ENCODE measurements around the gene MC1R. TPM values are rescaled to one million over a fixed set of nuclear protein-coding genes. Genes with fewer than 3 reads are reported as not detected.

MC1R gene
- total RNA-seq, 1 experiment from 2014 or later = 13.1 TPM

- peaks cover 13% of the 10 kb centered on the region for H3K36me3 Mint-ChIP-seq (ENCODE audit: insufficient read depth, unreplicated experiment)
- no TSS peak for BruUV-seq (replicated peaks)
- H3K4me1 Mint-ChIP-seq (ENCODE audit: insufficient read depth, unreplicated experiment) = peaks cover 13% of the 10 kb centered on the region
- H3K9me3 Mint-ChIP-seq (ENCODE audit: unreplicated experiment) = no peaks in the 10 kb centered on the region
- no peak for TF ChIP-seq CTCF (IDR thresholded peaks at IDR 0.05; ENCODE audit: unreplicated experiment)
- ChIA-PET CTCF (interaction anchor here (1.1 kb wide), 1 partner anchor 216 kb away, joined by 3 read pairs; no protein-coding TSS in a partner anchor), POLR2A (interaction anchor here (0.5 to 4.0 kb wide), 18 partner anchors 9 to 706 kb away, joined by 3 to 31 read pairs (median 4); partner anchors contain the start of genes CDK10, TCF25, VPS9D1 and ZNF778)
- H3K4me3 Mint-ChIP-seq (ENCODE audit: unreplicated experiment) = peak within 1 kb of the TSS; percentile 74
- H3K27me3 Mint-ChIP-seq (ENCODE audit: insufficient read depth, unreplicated experiment) = no peaks in the 10 kb centered on the region
- intact Hi-C loops (cut with micrococcal nuclease) = loop anchor here (5.0 kb wide), 1 partner anchor 221 kb away; the partner anchor contains the start of gene SPATA2L
- DNase-seq (ENCODE audit: unreplicated experiment) = peak; percentile 73
- H3K27ac Mint-ChIP-seq (ENCODE audit: low read depth, unreplicated experiment) = peak within 1 kb of the TSS; percentile 76
These were observed 4.4 kb downstream of the MC1R start, which contains the start of gene TUBB3 for GRCh38 chr16:89922884-89923639. TSS of gene TUBB3 (plus strand) at chr16:89923342. CDS start at chr16:89923402, 60 bp downstream.

DNA sequence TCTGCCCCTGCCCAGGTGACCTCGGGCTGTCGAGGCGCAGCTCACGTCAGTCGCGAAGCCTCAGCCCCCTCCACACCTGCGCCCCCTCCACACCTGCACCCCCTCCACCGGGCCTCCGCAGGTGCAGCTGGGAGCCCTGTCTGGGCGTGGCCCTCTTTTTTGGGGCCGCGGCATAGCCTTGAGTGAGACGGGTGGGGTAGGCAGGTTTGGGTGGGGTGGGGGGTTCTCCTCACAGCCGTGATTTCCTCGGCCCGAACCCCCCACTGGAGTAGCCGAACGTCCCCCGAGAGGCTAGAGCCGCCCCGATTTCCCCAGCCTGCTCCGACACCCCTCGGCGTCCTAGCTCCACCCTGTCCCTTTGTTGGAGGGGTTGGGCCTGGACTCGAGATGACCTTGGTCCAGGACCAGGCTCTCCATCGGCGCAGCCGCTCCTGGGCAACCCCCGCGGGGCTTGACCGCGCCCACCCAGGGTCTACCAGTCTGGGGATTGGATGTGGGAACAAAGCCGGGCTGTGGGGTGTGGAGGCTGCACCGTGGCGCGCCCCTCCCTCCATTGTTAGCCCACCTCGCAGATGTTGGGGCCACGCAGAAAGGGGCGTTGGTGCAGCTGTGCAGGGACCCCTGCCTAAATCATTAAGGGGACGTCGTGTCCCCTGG is 5.1 kb downstream of the MC1R start:
- no peak for TF ChIP-seq CTCF (IDR thresholded peaks at IDR 0.05; ENCODE audit: unreplicated experiment)
- intact Hi-C loops (cut with micrococcal nuclease) = loop anchor here (5.0 kb wide), 1 partner anchor 221 kb away; the partner anchor contains the start of gene SPATA2L
- peak overlapping the region; percentile 74 for H3K4me3 Mint-ChIP-seq (ENCODE audit: unreplicated experiment)
- H3K36me3 Mint-ChIP-seq (ENCODE audit: insufficient read depth, unreplicated experiment) = peaks cover 13% of the 10 kb centered on the region
- no peak for DNase-seq (ENCODE audit: unreplicated experiment)
- H3K27ac Mint-ChIP-seq (ENCODE audit: low read depth, unreplicated experiment) = no peak overlapping the region
- peaks cover 8% of the 10 kb centered on the region for H3K4me1 Mint-ChIP-seq (ENCODE audit: insufficient read depth, unreplicated experiment)
- H3K9me3 Mint-ChIP-seq (ENCODE audit: unreplicated experiment) = no peaks in the 10 kb centered on the region
- ChIA-PET CTCF (interaction anchor here (1.1 kb wide), 1 partner anchor 217 kb away, joined by 3 read pairs; no protein-coding TSS in a partner anchor), POLR2A (interaction anchor here (0.5 to 4.0 kb wide), 8 partner anchors 8 to 237 kb away, joined by 3 to 31 read pairs (median 4); partner anchors contain the start of genes CDK10, DEF8 and TCF25)
- H3K27me3 Mint-ChIP-seq (ENCODE audit: insufficient read depth, unreplicated experiment) = no peaks in the 10 kb centered on the region
- BruUV-seq (replicated peaks) = TSS peak; percentile 52

- BruUV-seq (replicated peaks) = no TSS peak
- DNase-seq (ENCODE audit: unreplicated experiment) = no peak
- Mint-ChIP-seq H3K9me3 (ENCODE audit: unreplicated experiment) (no peaks in the 10 kb centered on the region), H3K4me3 (ENCODE audit: unreplicated experiment) (peak overlapping the region; percentile 74), H3K36me3 (ENCODE audit: insufficient read depth, unreplicated experiment) (peaks cover 13% of the 10 kb centered on the region), H3K27ac (ENCODE audit: low read depth, unreplicated experiment) (no peak overlapping the region), H3K4me1 (ENCODE audit: insufficient read depth, unreplicated experiment) (peaks cover 8% of the 10 kb centered on the region), H3K27me3 (ENCODE audit: insufficient read depth, unreplicated experiment) (no peaks in the 10 kb centered on the region)
- no peak for TF ChIP-seq CTCF (IDR thresholded peaks at IDR 0.05; ENCODE audit: unreplicated experiment)
- intact Hi-C loops (cut with micrococcal nuclease) = loop anchor here (5.0 kb wide), 1 partner anchor 222 kb away; the partner anchor contains the start of gene SPATA2L
- ChIA-PET CTCF (no interaction called here), POLR2A (interaction anchor here (1.1 to 4.0 kb wide), 4 partner anchors 18 to 119 kb away, joined by 3 to 31 read pairs (median 4); partner anchors contain the start of genes DEF8 and TCF25)
These were observed 5.7 kb downstream of the MC1R start for GRCh38 chr16:89924297-89924924.

All from MCF 10A (cell line).